HG03565 (cell line): ENCODE data around the gene MRPS7.
"Not testable (repeated sequence)": the region's sequence is repeated elsewhere in the genome, so short reads cannot be mapped to it uniquely, and the experiment has no call there.

Experiments
- ATAC-seq: cut with Tn5 transposase; IDR thresholded peaks from one replicate; pipeline ENCODE4 v1.9.1; 2021; ENCODE audit warnings: mild to moderate bottlenecking, moderate library complexity; ENCODE audit not compliant: unreplicated experiment

MRPS7 gene

GRCh38 chr17:75242461-75243042, 19.1 kb upstream of the MRPS7 start:
- ATAC-seq: no peak

- no peak for ATAC-seq
Observed at GRCh38 chr17:75244133-75244866, 17.4 kb upstream of the MRPS7 start.

GRCh38 chr17:75245011-75245410, 16.7 kb upstream of the MRPS7 start:
- no peak for ATAC-seq

- no peak for ATAC-seq
Observed at GRCh38 chr17:75246404-75246803, 15.3 kb upstream of the MRPS7 start.

- peak; percentile 18 for ATAC-seq
Observed at GRCh38 chr17:75249564-75249963, 12.1 kb upstream of the MRPS7 start.

- ATAC-seq: peak; percentile 82
Observed at GRCh38 chr17:75250009-75250471, 11.6 kb upstream of the MRPS7 start.

- no peak for ATAC-seq
Observed at GRCh38 chr17:75252039-75252816, 9.5 kb upstream of the MRPS7 start.

GRCh38 chr17:75255954-75256698, 5.6 kb upstream of the MRPS7 start:
- not testable (repeated sequence) for ATAC-seq

- ATAC-seq: not testable (repeated sequence)
Observed at GRCh38 chr17:75257228-75257627, 4.5 kb upstream of the MRPS7 start.

- peak; percentile 12 for ATAC-seq
Observed at GRCh38 chr17:75260641-75261335, 891 bp upstream of the MRPS7 start.

- no peak for ATAC-seq
Observed at GRCh38 chr17:75262112-75262606, 480 bp downstream of the MRPS7 start.

- ATAC-seq: no peak
Observed at GRCh38 chr17:75263055-75263454, 1.4 kb downstream of the MRPS7 start.

- ATAC-seq: no peak
Observed at GRCh38 chr17:75265614-75266315, 4.1 kb downstream of the MRPS7 start.

- no peak for ATAC-seq
Observed at GRCh38 chr17:75266316-75267152, 4.9 kb downstream of the MRPS7 start.

GRCh38 chr17:75267153-75267410, 5.4 kb downstream of the MRPS7 start:
- no peak for ATAC-seq

GRCh38 chr17:75267411-75268232, 5.9 kb downstream of the MRPS7 start:
- ATAC-seq: no peak

GRCh38 chr17:75269844-75270217, 8.2 kb downstream of the MRPS7 start:
- ATAC-seq: no peak
